GM18909 (cell line): Measurements from ENCODE around the gene GRIA2.

Experiments used
- ATAC-seq: cut with Tn5 transposase; IDR thresholded peaks from one replicate; pipeline ENCODE4 v1.9.1; 2021; ENCODE audit warnings: mild to moderate bottlenecking; ENCODE audit not compliant: unreplicated experiment, poor library complexity

GRIA2 gene

GRCh38 chr4:157358439-157358838 is 137.9 kb downstream of the GRIA2 start:
- no peak for ATAC-seq

- ATAC-seq, result no peak
Measured at GRCh38 chr4:157358851-157359250, 138.3 kb downstream of the GRIA2 start.

- ATAC-seq, result no peak
Measured at GRCh38 chr4:157363360-157363759, 142.8 kb downstream of the GRIA2 start.

GRCh38 chr4:157372154-157372553 is 151.6 kb downstream of the GRIA2 start:
- ATAC-seq, result no peak

GRCh38 chr4:157372567-157372966 is 152.0 kb downstream of the GRIA2 start:
- ATAC-seq, result no peak

GRCh38 chr4:157389741-157390140 is 169.2 kb downstream of the GRIA2 start:
- no peak for ATAC-seq

- ATAC-seq, result no peak
Measured at GRCh38 chr4:157405070-157405469, 184.5 kb downstream of the GRIA2 start.
